GM18868 (cell line): Measurements from ENCODE around the gene RHBDL3.

Source experiments
- ATAC-seq: cut with Tn5 transposase; IDR thresholded peaks from one replicate; pipeline ENCODE4 v1.9.1; 2021; ENCODE audit warnings: mild to moderate bottlenecking, moderate library complexity; ENCODE audit not compliant: unreplicated experiment

The RHBDL3 gene

GRCh38 chr17:32266389-32267301 is 1.0 kb downstream of the RHBDL3 start:
- no peak for ATAC-seq

- no peak for ATAC-seq
Measured at GRCh38 chr17:32267690-32268205, 2.1 kb downstream of the RHBDL3 start.

GRCh38 chr17:32268734-32269288 is 3.2 kb downstream of the RHBDL3 start:
- no peak for ATAC-seq

- ATAC-seq: no peak
Measured at GRCh38 chr17:32269377-32269776, 3.7 kb downstream of the RHBDL3 start.

- no peak for ATAC-seq
Measured at GRCh38 chr17:32271844-32272243, 6.2 kb downstream of the RHBDL3 start.

- ATAC-seq: no peak
Measured at GRCh38 chr17:32274101-32274500, 8.5 kb downstream of the RHBDL3 start.

GRCh38 chr17:32274643-32275042 is 9.0 kb downstream of the RHBDL3 start:
- no peak for ATAC-seq

- no peak for ATAC-seq
Measured at GRCh38 chr17:32275060-32276042, 9.7 kb downstream of the RHBDL3 start.

GRCh38 chr17:32276171-32276601 is 10.6 kb downstream of the RHBDL3 start:
- ATAC-seq: no peak

- no peak for ATAC-seq
Measured at GRCh38 chr17:32277284-32277683, 11.7 kb downstream of the RHBDL3 start.

- ATAC-seq: no peak
Measured at GRCh38 chr17:32278815-32279214, 13.2 kb downstream of the RHBDL3 start.

GRCh38 chr17:32279891-32280716 is 14.5 kb downstream of the RHBDL3 start:
- no peak for ATAC-seq

GRCh38 chr17:32281011-32281451 is 15.4 kb downstream of the RHBDL3 start:
- ATAC-seq: no peak

- no peak for ATAC-seq
Measured at GRCh38 chr17:32283745-32284201, 18.1 kb downstream of the RHBDL3 start.

GRCh38 chr17:32285306-32285705 is 19.7 kb downstream of the RHBDL3 start:
- ATAC-seq: no peak

GRCh38 chr17:32285746-32286517 is 20.3 kb downstream of the RHBDL3 start:
- no peak for ATAC-seq

- no peak for ATAC-seq
Measured at GRCh38 chr17:32286518-32286900, 20.9 kb downstream of the RHBDL3 start.

GRCh38 chr17:32287804-32288511 is 22.3 kb downstream of the RHBDL3 start:
- ATAC-seq: no peak

GRCh38 chr17:32288615-32289014 is 23.0 kb downstream of the RHBDL3 start:
- ATAC-seq: no peak
